Left lung (tissue), 10 donors: ENCODE results near the gene NDUFV1. TPM values are rescaled to one million over a fixed set of nuclear protein-coding genes. Genes with fewer than 3 reads are reported as not detected.
"Not testable (repeated sequence)": the region's sequence is repeated elsewhere in the genome, so short reads cannot be mapped to it uniquely, and the experiment has no call there.

Source experiments
- ATAC-seq: fragments of 200-7000 bp; cut with Tn5 transposase; one replicate; pipeline ENCODE4 v1.9.1; 2020; ENCODE audit warnings: moderate library complexity
- DNase-seq, 4 donors: peaks; one replicate each; pipeline ENCODE4 v3.0.0-alpha.2; 2013 to 2020
- H3K27ac ChIP-seq, 2 donors: fragments of 200-600 bp; sonication (generic) in 1 of 2; one replicate each; pipeline versions ENCODE4 v1.5.0 to v1.8.0; 2020 to 2021
- H3K27me3 ChIP-seq, 2 donors: fragments of 200-600 bp; sonication (generic) in 1 of 2; one replicate each; pipeline versions ENCODE4 v1.5.0 to v1.8.0; 2020 to 2021
- H3K36me3 ChIP-seq, 2 donors: fragments of 200-600 bp; sonication (generic) in 1 of 2; one replicate each; pipeline versions ENCODE4 v1.5.0 to v1.8.0; 2020 to 2021
- H3K4me1 ChIP-seq, 2 donors: fragments of 200-600 bp; one replicate each; pipeline ENCODE4 v1.8.0; 2021
- H3K4me3 ChIP-seq, 2 donors: fragments of 200-600 bp; sonication (generic) in 1 of 2; one replicate each; pipeline versions ENCODE4 v1.5.0 to v1.8.0; 2020 to 2021; ENCODE audit warnings: mild to moderate bottlenecking in 1 of 2
- H3K9me3 ChIP-seq, 2 donors: fragments of 200-600 bp; sonication (generic) in 1 of 2; one replicate each; pipeline versions ENCODE4 v1.5.0 to v1.8.0; 2020 to 2021
- CTCF ChIP-seq, 2 donors: fragments of 200-600 bp; sonication (generic) in 1 of 2; IDR thresholded peaks; one replicate each; pipeline versions ENCODE4 v1.5.0 to v1.8.0; 2021; ENCODE audit warnings: antibody characterized with exemption in 2 of 2
- intact Hi-C, 2 donors: fragments of 100-400 bp; cut with DNase I; formaldehyde crosslinking; loops; one replicate each; pipeline versions ENCODE4 v1.11.2 to v1.14.2; 2022
- polyA plus RNA-seq, 6 donors: library from polyadenylated mRNA; unstranded; fragments of 120-200 nt; gene quantifications; one replicate each; pipeline ENCODE4 v1.2.1, GENCODE V29; 2013; ENCODE audit not compliant: insufficient read length in 6 of 6
- total RNA-seq, 2 donors: library from RNA; stranded (reverse); fragmentation: NEBNext Ultra II Directional; extraction: Animal tissue kit (Norgen Biotek cat#: 25700); gene quantifications; one replicate each; pipeline ENCODE4 v1.2.1, GENCODE V29; 2021
- donor health status: DM: no; HTN: yes; CAD: no.
- donor health status: DM: no; HTN: no; CAD: no.

The NDUFV1 gene
- total and polyA plus RNA-seq, 8 donors, result 136 to 204 (median 163) TPM

- H3K36me3 ChIP-seq, result peaks cover 0 to 10% of the 10 kb centered on the region in 2 donors
- DNase-seq (no peak), ATAC-seq (no peak)
- TF ChIP-seq CTCF (IDR thresholded peaks at IDR 0.05), result no peak
- H3K4me1 ChIP-seq, result no peaks in the 10 kb centered on the region
- no peaks in the 10 kb centered on the region for H3K27me3 ChIP-seq
- no peak overlapping the region for H3K27ac ChIP-seq
- intact Hi-C loops, result no loop called here
- H3K4me3 ChIP-seq, result no peak overlapping the region
- no peaks in the 10 kb centered on the region for H3K9me3 ChIP-seq
Measured at GRCh38 chr11:67593565-67593905, 13.2 kb upstream of the NDUFV1 start.

- H3K27ac ChIP-seq, result no peak overlapping the region
- peaks cover 0 to under 1% of the 10 kb centered on the region in 2 donors for H3K36me3 ChIP-seq
- intact Hi-C loops, result no loop called here
- H3K4me1 ChIP-seq, result no peaks in the 10 kb centered on the region
- no peaks in the 10 kb centered on the region for H3K27me3 ChIP-seq
- no peak overlapping the region for H3K4me3 ChIP-seq
- TF ChIP-seq CTCF (IDR thresholded peaks at IDR 0.05), result no peak
- DNase-seq (no peak), ATAC-seq (no peak)
- no peaks in the 10 kb centered on the region for H3K9me3 ChIP-seq
Measured at GRCh38 chr11:67594480-67594879, 12.3 kb upstream of the NDUFV1 start.

GRCh38 chr11:67596753-67597300 is 9.9 kb upstream of the NDUFV1 start:
- Histone ChIP-seq H3K27ac (no peak overlapping the region), H3K4me1 (peaks cover 0 to 9% of the 10 kb centered on the region in 2 donors), H3K4me3 (no peak overlapping the region), H3K36me3 (no peaks in the 10 kb centered on the region), H3K27me3 (no peaks in the 10 kb centered on the region), H3K9me3 (no peaks in the 10 kb centered on the region)
- DNase-seq (no peak), ATAC-seq (no peak)
- intact Hi-C loops, result no loop called here
- TF ChIP-seq CTCF (IDR thresholded peaks at IDR 0.05), result no peak

GRCh38 chr11:67597458-67597857 is 9.3 kb upstream of the NDUFV1 start:
- intact Hi-C loops, ATAC-seq, H3K27ac ChIP-seq: not testable (repeated sequence)

GRCh38 chr11:67597963-67598362 is 8.8 kb upstream of the NDUFV1 start:
- H3K36me3 ChIP-seq, H3K4me3 ChIP-seq, H3K27ac ChIP-seq, H3K9me3 ChIP-seq, H3K27me3 ChIP-seq, H3K4me1 ChIP-seq, intact Hi-C loops, ATAC-seq, DNase-seq: not testable (repeated sequence)

More at GRCh38 chr11:67597458-67597857, 9.3 kb upstream of the NDUFV1 start:
- H3K9me3 ChIP-seq, H3K27me3 ChIP-seq, DNase-seq, H3K4me3 ChIP-seq, H3K36me3 ChIP-seq, H3K4me1 ChIP-seq: not testable (repeated sequence)

- TF ChIP-seq CTCF (IDR thresholded peaks at IDR 0.05), result no peak
- H3K27me3 ChIP-seq, result no peaks in the 10 kb centered on the region
- no peak overlapping the region for H3K4me3 ChIP-seq
- no peak for ATAC-seq
- H3K36me3 ChIP-seq, result no peaks in the 10 kb centered on the region
- no peak for DNase-seq
- intact Hi-C loops, result no loop called here
- no peak overlapping the region for H3K27ac ChIP-seq
- peaks cover 0 to 9% of the 10 kb centered on the region in 2 donors for H3K4me1 ChIP-seq
- no peaks in the 10 kb centered on the region for H3K9me3 ChIP-seq
Measured at GRCh38 chr11:67599149-67599548, 7.6 kb upstream of the NDUFV1 start.
